IMR-90 (cell line): Measurements from ENCODE around the gene TPSD1. TPM values are rescaled to one million over a fixed set of nuclear protein-coding genes. Genes with fewer than 3 reads are reported as not detected.

Experiments used
- ATAC-seq: fragments of 200-7000 bp; cut with Tn5 transposase; 2 replicates; pipeline ENCODE4 v1.9.1; 2020; ENCODE audit warnings: low read depth, mild to moderate bottlenecking, moderate library complexity
- BruUV-seq: library from RNA; stranded (reverse); fragments of 400-500 nt; replicated peaks from 2 replicates; lab custom pipeline; 2021; lab: Mats Ljungman, UMichigan
- CTCF ChIA-PET: fragments of 300-600 bp; formaldehyde crosslinking; extraction: SDS; loops from one replicate; lab custom pipeline; 2021; ENCODE audit warnings: antibody characterized with exemption; lab: Yijun Ruan, JAX
- POLR2A ChIA-PET: fragments of 300-600 bp; sonication (Branson Sonifier 250); formaldehyde crosslinking; loops from one replicate; lab custom pipeline; 2022; ENCODE audit warnings: antibody characterized with exemption; ENCODE audit not compliant: unreplicated experiment; lab: Charles Lee
- DNase-seq: peaks from one replicate; pipeline ENCODE4 v3.0.0; 2013
- H2AFZ ChIP-seq: replicated peaks from 2 replicates; pipeline ENCODE3; 2013; ENCODE audit warnings: low read length, mild to moderate bottlenecking; ENCODE audit not compliant: poor library complexity
- H2AK5ac ChIP-seq: 2 replicates; pipeline ENCODE4 v1.6.1; 2013; ENCODE audit warnings: low read depth, low read length, inconsistent platforms
- H2AK9ac ChIP-seq: replicated peaks from 2 replicates; pipeline ENCODE3; 2013; ENCODE audit warnings: mild to moderate bottlenecking, low read depth, low read length, moderate library complexity; ENCODE audit not compliant: poor library complexity
- H2BK120ac ChIP-seq: 2 replicates; pipeline ENCODE4 v1.6.1; 2013; ENCODE audit warnings: low read depth, low read length, inconsistent platforms
- H2BK15ac ChIP-seq: 3 replicates; pipeline ENCODE4 v1.6.1; 2013; ENCODE audit warnings: low read depth, low read length, inconsistent platforms
- H2BK20ac ChIP-seq: 2 replicates; pipeline ENCODE4 v1.6.1; 2013; ENCODE audit warnings: low read depth, mild to moderate bottlenecking, inconsistent platforms, low read length, moderate library complexity
- H2BK5ac ChIP-seq: 2 replicates; pipeline ENCODE4 v1.6.1; 2013; ENCODE audit warnings: mild to moderate bottlenecking, low read depth, low read length, inconsistent platforms; ENCODE audit not compliant: poor library complexity, severe bottlenecking
- H3K14ac ChIP-seq: replicated peaks from 2 replicates; pipeline ENCODE4 v1.6.1; 2013; ENCODE audit warnings: low read depth, low read length, inconsistent platforms
- H3K18ac ChIP-seq: 2 replicates; pipeline ENCODE4 v1.6.1; 2013; ENCODE audit warnings: low read depth, low read length, control low read depth
- H3K23ac ChIP-seq: 2 replicates; pipeline ENCODE4 v1.6.1; 2013; ENCODE audit warnings: low read depth, low read length, inconsistent platforms
- H3K27ac ChIP-seq: 2 replicates; pipeline ENCODE4 v1.5.1; 2013; ENCODE audit warnings: mild to moderate bottlenecking, control low read depth, low read length; ENCODE audit not compliant: insufficient read depth
- H3K27me3 ChIP-seq: 2 replicates; pipeline ENCODE4 v1.6.1; 2013; ENCODE audit warnings: low read length; ENCODE audit not compliant: control insufficient read depth, insufficient read depth
- H3K36me3 ChIP-seq: 2 replicates; pipeline ENCODE4 v1.6.1; 2013; ENCODE audit warnings: low read length, mixed read lengths; ENCODE audit not compliant: control insufficient read depth, insufficient read depth
- H3K4ac ChIP-seq: 2 replicates; pipeline ENCODE4 v1.6.1; 2013; ENCODE audit warnings: low read depth, low read length, inconsistent platforms
- H3K4me1 ChIP-seq: 2 replicates; pipeline ENCODE4 v1.6.1; 2013; ENCODE audit warnings: low read length, mixed read lengths; ENCODE audit not compliant: control insufficient read depth, insufficient read depth
- H3K4me2 ChIP-seq: 2 replicates; pipeline ENCODE4 v1.6.1; 2013; ENCODE audit warnings: low read depth, mild to moderate bottlenecking, control low read depth, low read length, moderate library complexity
- H3K4me3 ChIP-seq: 2 replicates; pipeline ENCODE4 v1.5.1; 2013; ENCODE audit warnings: low read depth, mild to moderate bottlenecking, control low read depth, low read length, moderate library complexity; ENCODE audit not compliant: insufficient read depth
- H3K56ac ChIP-seq: 2 replicates; pipeline ENCODE4 v1.6.1; 2013; ENCODE audit warnings: low read length, inconsistent platforms; ENCODE audit not compliant: insufficient read depth; ENCODE audit errors: extremely low read depth
- H3K79me1 ChIP-seq, 2 experiments: 2 replicates each; pipeline ENCODE4 v1.6.1; 2013; ENCODE audit warnings: low read length in 2 of 2, inconsistent platforms in 1 of 2, low read depth in 1 of 2
- H3K9ac ChIP-seq: 2 replicates; pipeline ENCODE4 v1.6.1; 2013; ENCODE audit warnings: low read depth, low read length, control low read depth
- H3K9me1 ChIP-seq: 2 replicates; pipeline ENCODE4 v1.6.1; 2013; ENCODE audit warnings: low read length, inconsistent platforms; ENCODE audit not compliant: insufficient read depth
- H3K9me3 ChIP-seq: 2 replicates; pipeline ENCODE4 v1.6.1; 2013; ENCODE audit warnings: low read length; ENCODE audit not compliant: control insufficient read depth, insufficient read depth
- H4K20me1 ChIP-seq: 2 replicates; pipeline ENCODE4 v1.6.1; 2013; ENCODE audit warnings: low read length, inconsistent platforms; ENCODE audit not compliant: insufficient read depth
- H4K5ac ChIP-seq: 2 replicates; pipeline ENCODE4 v1.6.1; 2013; ENCODE audit warnings: mild to moderate bottlenecking, low read depth, low read length, control low read depth
- H4K8ac ChIP-seq, 2 experiments: 2 replicates each; pipeline ENCODE4 v1.6.1; 2013; ENCODE audit warnings: low read depth in 2 of 2, low read length in 2 of 2, control low read depth in 1 of 2, inconsistent platforms in 1 of 2
- H4K91ac ChIP-seq: 2 replicates; pipeline ENCODE4 v1.6.1; 2013; ENCODE audit warnings: low read depth, low read length, inconsistent platforms; ENCODE audit not compliant: insufficient read depth
- BHLHE40 ChIP-seq: fragments of 150-350 bp; IDR thresholded peaks from 2 replicates; pipeline ENCODE4 v1.6.1; 2016; ENCODE audit warnings: mild to moderate bottlenecking, low read depth, low read length
- CEBPB ChIP-seq: IDR thresholded peaks from 2 replicates; pipeline ENCODE4 v1.6.1; 2012; ENCODE audit warnings: low read depth, low read length, improper control_type of control experiment
- CHD1 ChIP-seq: IDR thresholded peaks from 2 replicates; pipeline ENCODE4 v1.6.1; 2012; ENCODE audit warnings: low read depth, low read length, improper control_type of control experiment
- ELK1 ChIP-seq: fragments of 150-350 bp; IDR thresholded peaks from 2 replicates; pipeline ENCODE4 v1.6.1; 2016; ENCODE audit warnings: low read depth, mild to moderate bottlenecking, low read length, moderate library complexity, borderline replicate concordance
- FOS ChIP-seq: fragments of 150-350 bp; IDR thresholded peaks from 2 replicates; pipeline ENCODE4 v1.6.1; 2016; ENCODE audit warnings: low read depth, low read length
- MAFK ChIP-seq: IDR thresholded peaks from 2 replicates; pipeline ENCODE4 v1.6.1; 2012; ENCODE audit warnings: low read depth, low read length, improper control_type of control experiment
- MAZ ChIP-seq: IDR thresholded peaks from 2 replicates; pipeline ENCODE4 v1.6.1; 2012; ENCODE audit warnings: low read depth, mild to moderate bottlenecking, low read length, improper control_type of control experiment, moderate library complexity, borderline replicate concordance
- MXI1 ChIP-seq: IDR thresholded peaks from 2 replicates; pipeline ENCODE4 v1.6.1; 2012; ENCODE audit warnings: low read depth, mild to moderate bottlenecking, low read length, moderate library complexity, borderline replicate concordance
- NFE2L2 ChIP-seq: fragments of 150-350 bp; IDR thresholded peaks from 2 replicates; pipeline ENCODE4 v1.6.1; 2016; ENCODE audit warnings: low read depth, mild to moderate bottlenecking, low read length
- POLR2A ChIP-seq: IDR thresholded peaks from 2 replicates; pipeline ENCODE4 v1.6.1; 2012; ENCODE audit warnings: mild to moderate bottlenecking, low read depth, low read length
- RAD21 ChIP-seq: IDR thresholded peaks from 2 replicates; pipeline ENCODE4 v1.6.1; 2012; ENCODE audit warnings: low read length, improper control_type of control experiment
- RCOR1 ChIP-seq: IDR thresholded peaks from 2 replicates; pipeline ENCODE4 v1.6.1; 2012; ENCODE audit warnings: mild to moderate bottlenecking, low read length, improper control_type of control experiment; ENCODE audit not compliant: insufficient replicate concordance
- RFX5 ChIP-seq: IDR thresholded peaks from 2 replicates; pipeline ENCODE4 v1.8.0; 2012; ENCODE audit warnings: low read depth, mild to moderate bottlenecking, low read length, moderate library complexity
- SMC3 ChIP-seq: fragments of 150-350 bp; IDR thresholded peaks from 2 replicates; pipeline ENCODE4 v1.6.1; 2016; ENCODE audit warnings: low read depth, mild to moderate bottlenecking, antibody characterized with exemption, low read length, moderate library complexity
- WGBS, 2 experiments: methylation state at CpG; one replicate each; pipeline versions ENCODE4 v1.1.5 to v1.1.7; 2013; ENCODE audit warnings: missing lambda C conversion rate in 2 of 2; ENCODE audit not compliant: insufficient read length in 1 of 2; ENCODE audit errors: extremely low coverage in 2 of 2; 5-methylcytosine and 5-hydroxymethylcytosine counted together
- dilution Hi-C: fragments of 300-500 bp; cut with HindIII; formaldehyde crosslinking; loops from one replicate; pipeline ENCODE4 v1.14.3; 2018; ENCODE audit warnings: low sequenced_read_pairs; ENCODE audit not compliant: unreplicated experiment
- in situ Hi-C: fragments of 300-500 bp; cut with MboI; formaldehyde crosslinking; loops from 3 replicates; pipeline ENCODE4 v1.14.3; 2019; ENCODE audit warnings: low sequenced_read_pairs, inconsistent platforms, mixed read lengths
- intact Hi-C: fragments of 100-400 bp; cut with micrococcal nuclease; formaldehyde crosslinking; loops from 2 replicates; pipeline ENCODE4 v1.10.0; 2022
- polyA plus RNA-seq, 3 experiments: library from polyadenylated mRNA; depleted of rRNA; stranded (reverse); fragments of >200 nt; gene quantifications; 2 replicates each; pipeline ENCODE4 v1.2.3, GENCODE V29; 2012; ENCODE audit warnings: low replicate concordance in 1 of 3
- total RNA-seq: library from RNA; depleted of rRNA; stranded (reverse); fragments of >200 nt; gene quantifications from 2 replicates; pipeline ENCODE4 v1.2.3, GENCODE V29; 2012
- TF ChIP-seq, protein P1 (sequence below): conservative IDR thresholded peaks from 2 replicates; pipeline ENCODE4 v1.5.1; 2012; ENCODE audit warnings: mild to moderate bottlenecking, low read depth, low read length, improper control_type of control experiment
- TF ChIP-seq, protein P2 (sequence below): fragments of 150-350 bp; IDR thresholded peaks from 2 replicates; pipeline ENCODE4 v1.6.1; 2017; ENCODE audit warnings: mild to moderate bottlenecking, antibody characterized with exemption, low read length, low read depth

The TPSD1 gene
- total and polyA plus RNA-seq, 2 of the 4 experiments (the other 2 are of a cell fraction): not detected

DNA sequence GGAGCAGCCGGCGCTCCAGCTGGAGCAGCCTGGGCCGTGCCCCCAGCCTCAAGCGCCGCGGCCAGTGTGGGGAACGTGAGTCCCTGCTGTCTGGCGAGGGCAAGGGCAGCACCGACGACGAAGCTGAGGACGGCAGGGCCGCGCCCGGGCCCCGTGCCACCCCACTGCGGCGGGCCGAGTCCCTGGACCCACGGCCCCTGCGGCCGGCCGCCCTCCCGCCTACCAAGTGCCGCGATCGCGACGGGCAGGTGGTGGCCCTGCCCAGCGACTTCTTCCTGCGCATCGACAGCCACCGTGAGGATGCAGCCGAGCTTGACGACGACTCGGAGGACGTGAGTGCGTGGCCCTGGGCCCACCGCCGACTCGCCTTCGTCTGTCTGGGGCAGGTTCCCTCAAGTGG, 46.8 kb upstream of the TPSD1 start:
- TF ChIP-seq MAFK (no peak), BHLHE40 (no peak), NFE2L2 (no peak), MAZ (no peak), SMC3 (no peak), CHD1 (no peak), RCOR1 (no peak), RFX5 (no peak), RAD21 (no peak), ELK1 (no peak), FOS (no peak), POLR2A (no peak), CEBPB (no peak), MXI1 (no peak)
- TF ChIP-seq, protein P1, sequence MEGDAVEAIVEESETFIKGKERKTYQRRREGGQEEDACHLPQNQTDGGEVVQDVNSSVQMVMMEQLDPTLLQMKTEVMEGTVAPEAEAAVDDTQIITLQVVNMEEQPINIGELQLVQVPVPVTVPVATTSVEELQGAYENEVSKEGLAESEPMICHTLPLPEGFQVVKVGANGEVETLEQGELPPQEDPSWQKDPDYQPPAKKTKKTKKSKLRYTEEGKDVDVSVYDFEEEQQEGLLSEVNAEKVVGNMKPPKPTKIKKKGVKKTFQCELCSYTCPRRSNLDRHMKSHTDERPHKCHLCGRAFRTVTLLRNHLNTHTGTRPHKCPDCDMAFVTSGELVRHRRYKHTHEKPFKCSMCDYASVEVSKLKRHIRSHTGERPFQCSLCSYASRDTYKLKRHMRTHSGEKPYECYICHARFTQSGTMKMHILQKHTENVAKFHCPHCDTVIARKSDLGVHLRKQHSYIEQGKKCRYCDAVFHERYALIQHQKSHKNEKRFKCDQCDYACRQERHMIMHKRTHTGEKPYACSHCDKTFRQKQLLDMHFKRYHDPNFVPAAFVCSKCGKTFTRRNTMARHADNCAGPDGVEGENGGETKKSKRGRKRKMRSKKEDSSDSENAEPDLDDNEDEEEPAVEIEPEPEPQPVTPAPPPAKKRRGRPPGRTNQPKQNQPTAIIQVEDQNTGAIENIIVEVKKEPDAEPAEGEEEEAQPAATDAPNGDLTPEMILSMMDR: no peak
- TF ChIP-seq, protein P2, sequence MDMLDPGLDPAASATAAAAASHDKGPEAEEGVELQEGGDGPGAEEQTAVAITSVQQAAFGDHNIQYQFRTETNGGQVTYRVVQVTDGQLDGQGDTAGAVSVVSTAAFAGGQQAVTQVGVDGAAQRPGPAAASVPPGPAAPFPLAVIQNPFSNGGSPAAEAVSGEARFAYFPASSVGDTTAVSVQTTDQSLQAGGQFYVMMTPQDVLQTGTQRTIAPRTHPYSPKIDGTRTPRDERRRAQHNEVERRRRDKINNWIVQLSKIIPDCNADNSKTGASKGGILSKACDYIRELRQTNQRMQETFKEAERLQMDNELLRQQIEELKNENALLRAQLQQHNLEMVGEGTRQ: no peak
- 88% methylated on average over 24 of the region's 43 CpGs; no CpG with 5 or more reads in 1 of the 2 experiments for WGBS, 2 experiments
- CTCF ChIA-PET: no interaction called here

More for the DNA sequence above, 46.8 kb upstream of the TPSD1 start:
- Histone ChIP-seq H2BK20ac (no peak overlapping the region), H3K4me1 (no peaks in the 10 kb centered on the region), H3K9me3 (no peaks in the 10 kb centered on the region), H3K14ac (no peak overlapping the region), H3K36me3 (peaks cover 2% of the 10 kb centered on the region; the same call in 1 of the 2 replicates), H2AK5ac (no peak overlapping the region), H3K56ac (no peak overlapping the region), H4K91ac (no peak overlapping the region), H3K23ac (no peak overlapping the region), H3K79me1 (no peaks in the 10 kb centered on the region), H3K27me3 (no peaks in the 10 kb centered on the region), H2AK9ac (no peak overlapping the region), H3K9ac (no peak overlapping the region), H2BK5ac (no peak overlapping the region), H3K4me2 (no peak overlapping the region), H4K20me1 (no peaks in the 10 kb centered on the region), H4K8ac (no peak overlapping the region), H3K4ac (no peak overlapping the region), H3K27ac (no peak overlapping the region), H2AFZ (no peak overlapping the region), H2BK120ac (no peak overlapping the region), H3K18ac (no peak overlapping the region), H3K4me3 (no peak overlapping the region), H2BK15ac (no peak overlapping the region), H4K5ac (no peak overlapping the region), H3K9me1 (no peaks in the 10 kb centered on the region)
- DNase-seq (no peak), ATAC-seq (no peak)
- POLR2A ChIA-PET: no interaction called here
- BruUV-seq: no TSS peak
- intact Hi-C loops (no loop called here), dilution Hi-C loops (no loop called here), in situ Hi-C loops (loop anchor here (25.0 kb wide), 1 partner anchor 397 kb away; the partner anchor contains the start of gene GNG13)
